Measurements from ENCODE around the gene CCSER2. TPM values are rescaled to one million over a fixed set of nuclear protein-coding genes. Genes with fewer than 3 reads are reported as not detected.

Gene CCSER2
- total RNA-seq, 1 donor from 2014 or later: 80.2 TPM

GRCh38 chr10:84306751-84307384 is 21.5 kb upstream of the CCSER2 start:
- Mint-ChIP-seq H3K27ac (ENCODE audit: unreplicated experiment) (no peak overlapping the region), H3K4me3 (ENCODE audit: unreplicated experiment) (no peak overlapping the region), H3K27me3 (ENCODE audit: unreplicated experiment) (no peaks in the 10 kb centered on the region), H3K9me3 (ENCODE audit: unreplicated experiment) (no peaks in the 10 kb centered on the region), H3K36me3 (ENCODE audit: low read depth, unreplicated experiment) (no peaks in the 10 kb centered on the region), H3K4me1 (ENCODE audit: unreplicated experiment) (peaks cover 18% of the 10 kb centered on the region)
- no peak for TF ChIP-seq CTCF (IDR thresholded peaks at IDR 0.05; ENCODE audit: unreplicated experiment)
- no peak for DNase-seq (ENCODE audit: low spot score)

GRCh38 chr10:84308021-84308420 is 20.4 kb upstream of the CCSER2 start:
- Mint-ChIP-seq H3K27ac (ENCODE audit: unreplicated experiment) (no peak overlapping the region), H3K36me3 (ENCODE audit: low read depth, unreplicated experiment) (no peaks in the 10 kb centered on the region), H3K4me1 (ENCODE audit: unreplicated experiment) (peaks cover 13% of the 10 kb centered on the region), H3K27me3 (ENCODE audit: unreplicated experiment) (no peaks in the 10 kb centered on the region), H3K9me3 (ENCODE audit: unreplicated experiment) (no peaks in the 10 kb centered on the region), H3K4me3 (ENCODE audit: unreplicated experiment) (no peak overlapping the region)
- DNase-seq (ENCODE audit: low spot score): no peak
- no peak for TF ChIP-seq CTCF (IDR thresholded peaks at IDR 0.05; ENCODE audit: unreplicated experiment)

GRCh38 chr10:84308481-84309304 is 19.7 kb upstream of the CCSER2 start:
- TF ChIP-seq CTCF (IDR thresholded peaks at IDR 0.05; ENCODE audit: unreplicated experiment): no peak
- H3K4me1 Mint-ChIP-seq (ENCODE audit: unreplicated experiment): peaks cover 14% of the 10 kb centered on the region
- H3K27me3 Mint-ChIP-seq (ENCODE audit: unreplicated experiment): no peaks in the 10 kb centered on the region
- no peaks in the 10 kb centered on the region for H3K36me3 Mint-ChIP-seq (ENCODE audit: low read depth, unreplicated experiment)
- no peaks in the 10 kb centered on the region for H3K9me3 Mint-ChIP-seq (ENCODE audit: unreplicated experiment)
- no peak overlapping the region for H3K4me3 Mint-ChIP-seq (ENCODE audit: unreplicated experiment)
- H3K27ac Mint-ChIP-seq (ENCODE audit: unreplicated experiment): no peak overlapping the region
- DNase-seq (ENCODE audit: low spot score): no peak

GRCh38 chr10:84310470-84310869 is 17.9 kb upstream of the CCSER2 start:
- Mint-ChIP-seq H3K4me3 (ENCODE audit: unreplicated experiment) (no peak overlapping the region), H3K27ac (ENCODE audit: unreplicated experiment) (no peak overlapping the region), H3K27me3 (ENCODE audit: unreplicated experiment) (no peaks in the 10 kb centered on the region), H3K36me3 (ENCODE audit: low read depth, unreplicated experiment) (no peaks in the 10 kb centered on the region), H3K4me1 (ENCODE audit: unreplicated experiment) (peaks cover 23% of the 10 kb centered on the region), H3K9me3 (ENCODE audit: unreplicated experiment) (no peaks in the 10 kb centered on the region)
- no peak for TF ChIP-seq CTCF (IDR thresholded peaks at IDR 0.05; ENCODE audit: unreplicated experiment)
- DNase-seq (ENCODE audit: low spot score): no peak

- no peak for DNase-seq (ENCODE audit: low spot score)
- TF ChIP-seq CTCF (IDR thresholded peaks at IDR 0.05; ENCODE audit: unreplicated experiment): no peak
- Mint-ChIP-seq H3K4me3 (ENCODE audit: unreplicated experiment) (no peak overlapping the region), H3K9me3 (ENCODE audit: unreplicated experiment) (no peaks in the 10 kb centered on the region), H3K36me3 (ENCODE audit: low read depth, unreplicated experiment) (no peaks in the 10 kb centered on the region), H3K27ac (ENCODE audit: unreplicated experiment) (no peak overlapping the region), H3K4me1 (ENCODE audit: unreplicated experiment) (peaks cover 23% of the 10 kb centered on the region), H3K27me3 (ENCODE audit: unreplicated experiment) (no peaks in the 10 kb centered on the region)
Observed at GRCh38 chr10:84311576-84311975, 16.8 kb upstream of the CCSER2 start.
